Stimulated activated CD4-positive, alpha-beta T cell treated with anti-CD3 and anti-CD28 coated beads, Interleukin-1b, Interleukin-23, amount 100 ng/mL, for 1 hour (primary cell): ENCODE data around the gene RPS3.
"Not testable (repeated sequence)": the region's sequence is repeated elsewhere in the genome, so short reads cannot be mapped to it uniquely, and the experiment has no call there.

ENCODE experiments used
- DNase-seq, 2 donors: peaks; one replicate each; pipeline ENCODE4 v3.0.0-alpha.2; 2020; ENCODE audit warnings: low read depth in 2 of 2

Gene RPS3

GRCh38 chr11:75399344-75400145, at the start of gene RPS3:
RPS3 (plus strand) TSS chr11:75399518; CDS start chr11:75399548, 30 bp downstream.
- DNase-seq = peak; percentile 68 to 70

- DNase-seq = no peak
Observed at GRCh38 chr11:75349521-75350116, 49.7 kb upstream of the RPS3 start.

GRCh38 chr11:75350122-75350742, 49.1 kb upstream of the RPS3 start:
- no peak for DNase-seq

- DNase-seq = no peak
Observed at GRCh38 chr11:75350743-75351540, 48.4 kb upstream of the RPS3 start.

- no peak for DNase-seq
Observed at GRCh38 chr11:75351541-75351790, 47.9 kb upstream of the RPS3 start, which contains the start of gene ARRB1. ARRB1 (minus strand) TSS chr11:75351661; CDS start chr11:75351607, 54 bp downstream.

GRCh38 chr11:75351791-75352587, 47.3 kb upstream of the RPS3 start:
- DNase-seq = peak in 1 of 2 donors; percentile 22

- DNase-seq = no peak
Observed at GRCh38 chr11:75352588-75353206, 46.6 kb upstream of the RPS3 start.

GRCh38 chr11:75355051-75355450, 44.3 kb upstream of the RPS3 start:
- DNase-seq = no peak

- DNase-seq = no peak
Observed at GRCh38 chr11:75356613-75357012, 42.7 kb upstream of the RPS3 start.

GRCh38 chr11:75362285-75362684, 37.0 kb upstream of the RPS3 start:
- DNase-seq = not testable (repeated sequence)

- no peak for DNase-seq
Observed at GRCh38 chr11:75365711-75366181, 33.6 kb upstream of the RPS3 start.

GRCh38 chr11:75366826-75367225, 32.5 kb upstream of the RPS3 start:
- not testable (repeated sequence) for DNase-seq

GRCh38 chr11:75369560-75370255, 29.6 kb upstream of the RPS3 start:
- no peak for DNase-seq

- DNase-seq = no peak
Observed at GRCh38 chr11:75371949-75372876, 27.1 kb upstream of the RPS3 start.

GRCh38 chr11:75373201-75373600, 26.1 kb upstream of the RPS3 start:
- no peak for DNase-seq

- DNase-seq = no peak
Observed at GRCh38 chr11:75374646-75375045, 24.7 kb upstream of the RPS3 start.

GRCh38 chr11:75375626-75376025, 23.7 kb upstream of the RPS3 start:
- no peak for DNase-seq

GRCh38 chr11:75376175-75376574, 23.1 kb upstream of the RPS3 start:
- no peak for DNase-seq

GRCh38 chr11:75378776-75379175, 20.5 kb upstream of the RPS3 start:
- not testable (repeated sequence) for DNase-seq
